PFSK-1 (cell line): ENCODE results near the gene B3GAT1.

Experiments used
- POLR2AphosphoS5 ChIP-seq: IDR thresholded peaks from 2 replicates; pipeline ENCODE4 v1.6.1; 2012; ENCODE audit warnings: low read depth, mild to moderate bottlenecking, control low read depth, low read length, moderate library complexity
- TAF1 ChIP-seq: IDR thresholded peaks from 2 replicates; pipeline ENCODE4 v1.6.1; 2012; ENCODE audit warnings: low read length, control low read depth, borderline replicate concordance; ENCODE audit not compliant: insufficient read depth
- TF ChIP-seq, protein P1 (sequence below), 2 experiments: IDR thresholded peaks; 2 replicates each; pipeline versions ENCODE4 v1.6.1 to v1.8.0; 2011 to 2012; ENCODE audit warnings: low read depth in 2 of 2, low read length in 2 of 2, control low read depth in 1 of 2, inconsistent platforms in 1 of 2, mild to moderate bottlenecking in 1 of 2, moderate library complexity in 1 of 2; ENCODE audit not compliant: insufficient read depth in 1 of 2

DNA sequence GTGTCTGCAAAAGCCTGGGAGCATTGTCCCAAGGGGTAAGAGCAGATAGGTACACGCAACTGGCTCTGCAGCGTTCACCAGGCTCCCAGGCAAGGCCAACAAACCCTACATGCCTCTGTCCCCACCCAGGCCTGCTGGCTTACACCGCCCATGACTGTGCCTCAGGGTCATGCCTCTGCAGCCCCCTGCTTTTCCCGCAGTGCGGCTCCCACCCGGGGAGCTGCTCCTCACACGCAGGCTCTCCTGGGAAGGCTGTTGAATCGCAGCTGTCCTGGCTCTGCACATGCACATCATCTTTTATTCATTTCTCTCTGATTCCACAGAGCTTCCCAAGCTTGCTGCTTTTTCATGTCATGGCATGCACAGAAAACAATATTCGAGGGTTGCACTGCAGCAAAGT lies 29.2 kb upstream of the B3GAT1 start:
- TF ChIP-seq, protein P1, sequence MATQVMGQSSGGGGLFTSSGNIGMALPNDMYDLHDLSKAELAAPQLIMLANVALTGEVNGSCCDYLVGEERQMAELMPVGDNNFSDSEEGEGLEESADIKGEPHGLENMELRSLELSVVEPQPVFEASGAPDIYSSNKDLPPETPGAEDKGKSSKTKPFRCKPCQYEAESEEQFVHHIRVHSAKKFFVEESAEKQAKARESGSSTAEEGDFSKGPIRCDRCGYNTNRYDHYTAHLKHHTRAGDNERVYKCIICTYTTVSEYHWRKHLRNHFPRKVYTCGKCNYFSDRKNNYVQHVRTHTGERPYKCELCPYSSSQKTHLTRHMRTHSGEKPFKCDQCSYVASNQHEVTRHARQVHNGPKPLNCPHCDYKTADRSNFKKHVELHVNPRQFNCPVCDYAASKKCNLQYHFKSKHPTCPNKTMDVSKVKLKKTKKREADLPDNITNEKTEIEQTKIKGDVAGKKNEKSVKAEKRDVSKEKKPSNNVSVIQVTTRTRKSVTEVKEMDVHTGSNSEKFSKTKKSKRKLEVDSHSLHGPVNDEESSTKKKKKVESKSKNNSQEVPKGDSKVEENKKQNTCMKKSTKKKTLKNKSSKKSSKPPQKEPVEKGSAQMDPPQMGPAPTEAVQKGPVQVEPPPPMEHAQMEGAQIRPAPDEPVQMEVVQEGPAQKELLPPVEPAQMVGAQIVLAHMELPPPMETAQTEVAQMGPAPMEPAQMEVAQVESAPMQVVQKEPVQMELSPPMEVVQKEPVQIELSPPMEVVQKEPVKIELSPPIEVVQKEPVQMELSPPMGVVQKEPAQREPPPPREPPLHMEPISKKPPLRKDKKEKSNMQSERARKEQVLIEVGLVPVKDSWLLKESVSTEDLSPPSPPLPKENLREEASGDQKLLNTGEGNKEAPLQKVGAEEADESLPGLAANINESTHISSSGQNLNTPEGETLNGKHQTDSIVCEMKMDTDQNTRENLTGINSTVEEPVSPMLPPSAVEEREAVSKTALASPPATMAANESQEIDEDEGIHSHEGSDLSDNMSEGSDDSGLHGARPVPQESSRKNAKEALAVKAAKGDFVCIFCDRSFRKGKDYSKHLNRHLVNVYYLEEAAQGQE (IDR thresholded peaks at IDR 0.05; ENCODE audit: insufficient read depth in 1 of 2, low read depth in 2 of 2, low read length in 2 of 2) = no peak
- TF ChIP-seq POLR2AphosphoS5 = no peak
- TF ChIP-seq TAF1 = no peak
